ENCODE measurements around the gene PPP1R1B. TPM values are rescaled to one million over a fixed set of nuclear protein-coding genes. Genes with fewer than 3 reads are reported as not detected.

PPP1R1B gene
- total RNA-seq, 1 experiment from 2014 or later, result 0.08 TPM

GRCh38 chr17:39625198-39625785 lies 1.5 kb upstream of the PPP1R1B start:
- no peak for DNase-seq (ENCODE audit: low read depth, low spot score)
- in situ Hi-C loops (cut with HindIII; ENCODE audit: low pct_unique_long_range_greater_than_20kb, low sequenced_read_pairs), result no loop called here

- in situ Hi-C loops (cut with HindIII; ENCODE audit: low pct_unique_long_range_greater_than_20kb, low sequenced_read_pairs), result no loop called here
- DNase-seq (ENCODE audit: low read depth, low spot score), result no peak
Observed at GRCh38 chr17:39627047-39627711, 427 bp downstream of the PPP1R1B start.

GRCh38 chr17:39627712-39628516 lies 1.2 kb downstream of the PPP1R1B start:
- in situ Hi-C loops (cut with HindIII; ENCODE audit: low pct_unique_long_range_greater_than_20kb, low sequenced_read_pairs), result no loop called here
- DNase-seq (ENCODE audit: low read depth, low spot score), result no peak

GRCh38 chr17:39628655-39629493 lies 2.1 kb downstream of the PPP1R1B start:
- DNase-seq (ENCODE audit: low read depth, low spot score), result no peak
- in situ Hi-C loops (cut with HindIII; ENCODE audit: low pct_unique_long_range_greater_than_20kb, low sequenced_read_pairs), result no loop called here

GRCh38 chr17:39629494-39629880 lies 2.7 kb downstream of the PPP1R1B start:
- no peak for DNase-seq (ENCODE audit: low read depth, low spot score)
- in situ Hi-C loops (cut with HindIII; ENCODE audit: low pct_unique_long_range_greater_than_20kb, low sequenced_read_pairs), result no loop called here

GRCh38 chr17:39629898-39630297 lies 3.1 kb downstream of the PPP1R1B start:
- no peak for DNase-seq (ENCODE audit: low read depth, low spot score)
- in situ Hi-C loops (cut with HindIII; ENCODE audit: low pct_unique_long_range_greater_than_20kb, low sequenced_read_pairs), result no loop called here

- in situ Hi-C loops (cut with HindIII; ENCODE audit: low pct_unique_long_range_greater_than_20kb, low sequenced_read_pairs), result no loop called here
- no peak for DNase-seq (ENCODE audit: low read depth, low spot score)
Observed at GRCh38 chr17:39631403-39631802, 4.7 kb downstream of the PPP1R1B start.

GRCh38 chr17:39632153-39632941 lies 5.6 kb downstream of the PPP1R1B start:
- peak; percentile 71 for DNase-seq (ENCODE audit: low read depth, low spot score)
- in situ Hi-C loops (cut with HindIII; ENCODE audit: low pct_unique_long_range_greater_than_20kb, low sequenced_read_pairs), result no loop called here

GRCh38 chr17:39633570-39634183 lies 6.9 kb downstream of the PPP1R1B start:
- in situ Hi-C loops (cut with HindIII; ENCODE audit: low pct_unique_long_range_greater_than_20kb, low sequenced_read_pairs), result no loop called here
- DNase-seq (ENCODE audit: low read depth, low spot score), result no peak

GRCh38 chr17:39634384-39634871 lies 7.7 kb downstream of the PPP1R1B start:
- in situ Hi-C loops (cut with HindIII; ENCODE audit: low pct_unique_long_range_greater_than_20kb, low sequenced_read_pairs), result no loop called here
- peak; percentile 61 for DNase-seq (ENCODE audit: low read depth, low spot score)

GRCh38 chr17:39635614-39636176 lies 8.9 kb downstream of the PPP1R1B start:
- peak; percentile 19 for DNase-seq (ENCODE audit: low read depth, low spot score)
- in situ Hi-C loops (cut with HindIII; ENCODE audit: low pct_unique_long_range_greater_than_20kb, low sequenced_read_pairs), result no loop called here

GRCh38 chr17:39636587-39636926 lies 9.8 kb downstream of the PPP1R1B start:
- no peak for DNase-seq (ENCODE audit: low read depth, low spot score)
- in situ Hi-C loops (cut with HindIII; ENCODE audit: low pct_unique_long_range_greater_than_20kb, low sequenced_read_pairs), result no loop called here

GRCh38 chr17:39636927-39637736 lies 10.4 kb downstream of the PPP1R1B start, which contains the start of gene STARD3:
Gene STARD3, plus strand, starts transcription at chr17:39637144. Its CDS starts 16,388 bp downstream, at chr17:39653532.
- peak; percentile 84 for DNase-seq (ENCODE audit: low read depth, low spot score)
- in situ Hi-C loops (cut with HindIII; ENCODE audit: low pct_unique_long_range_greater_than_20kb, low sequenced_read_pairs), result no loop called here

GRCh38 chr17:39638317-39638716 lies 11.6 kb downstream of the PPP1R1B start:
- DNase-seq (ENCODE audit: low read depth, low spot score), result no peak
- in situ Hi-C loops (cut with HindIII; ENCODE audit: low pct_unique_long_range_greater_than_20kb, low sequenced_read_pairs), result no loop called here

GRCh38 chr17:39639043-39639442 lies 12.3 kb downstream of the PPP1R1B start:
- DNase-seq (ENCODE audit: low read depth, low spot score), result no peak
- in situ Hi-C loops (cut with HindIII; ENCODE audit: low pct_unique_long_range_greater_than_20kb, low sequenced_read_pairs), result no loop called here
